ENCODE measurements around the gene ARHGAP10.
"Not testable (repeated sequence)": the region's sequence is repeated elsewhere in the genome, so short reads cannot be mapped to it uniquely, and the experiment has no call there.

ARHGAP10 gene

DNA sequence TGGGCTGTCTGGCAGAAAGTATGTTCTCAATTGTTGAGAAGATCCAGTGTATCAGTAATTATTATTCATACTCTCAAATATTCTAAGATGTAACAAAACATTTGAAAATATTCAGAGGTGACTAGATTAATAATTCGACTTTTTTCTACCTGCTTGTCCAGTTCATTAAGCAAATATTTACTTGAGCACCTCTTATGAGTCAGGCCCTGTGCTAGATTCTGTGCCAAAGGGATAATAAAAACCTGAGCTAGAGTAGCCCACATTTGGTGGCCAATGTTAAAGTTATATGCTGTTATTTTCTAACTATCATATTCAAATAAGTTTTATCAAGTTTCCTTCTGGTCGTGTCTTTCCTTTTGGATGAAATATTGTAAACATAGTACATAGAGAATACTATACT, 58.5 kb downstream of the ARHGAP10 start:
- Mint-ChIP-seq H3K9me3 (no peaks in the 10 kb centered on the region), H3K27ac (no peak overlapping the region), H3K4me1 (ENCODE audit: low read depth) (peaks cover 51% of the 10 kb centered on the region), H3K36me3 (ENCODE audit: low read depth) (no peaks in the 10 kb centered on the region), H3K27me3 (no peaks in the 10 kb centered on the region), H3K4me3 (no peak overlapping the region)

- Mint-ChIP-seq H3K27ac (no peak overlapping the region), H3K9me3 (no peaks in the 10 kb centered on the region), H3K27me3 (no peaks in the 10 kb centered on the region), H3K4me3 (no peak overlapping the region), H3K36me3 (ENCODE audit: low read depth) (no peaks in the 10 kb centered on the region), H3K4me1 (ENCODE audit: low read depth) (peaks cover 49% of the 10 kb centered on the region)
Observed at GRCh38 chr4:147791341-147791740, 59.5 kb downstream of the ARHGAP10 start.

DNA sequence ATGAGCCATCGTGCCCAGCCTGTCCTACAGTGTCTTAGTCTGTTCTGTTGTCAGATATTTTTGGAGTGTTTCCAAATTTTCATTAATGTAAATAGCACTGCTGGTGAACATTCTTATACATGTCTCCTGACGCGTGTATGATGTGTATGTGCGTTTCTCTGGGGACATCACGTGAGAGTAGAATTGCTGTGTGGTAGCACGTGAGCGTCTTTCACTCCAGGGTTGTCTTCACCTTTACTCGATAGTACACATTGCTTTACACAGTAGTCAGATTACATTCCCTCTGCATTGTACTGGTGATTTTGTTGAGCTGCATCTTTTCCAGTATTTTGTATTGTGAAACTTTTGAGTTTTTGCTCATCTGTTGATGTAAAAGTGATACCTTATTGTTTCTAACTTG, 60.0 kb downstream of the ARHGAP10 start:
- Mint-ChIP-seq H3K4me3 (peak overlapping the region; percentile 71), H3K4me1 (ENCODE audit: low read depth) (peaks cover 48% of the 10 kb centered on the region), H3K9me3 (no peaks in the 10 kb centered on the region), H3K27me3 (peaks cover under 1% of the 10 kb centered on the region), H3K27ac (peak overlapping the region; percentile 84), H3K36me3 (ENCODE audit: low read depth) (no peaks in the 10 kb centered on the region)

- peak overlapping the region; percentile 69 for H3K27ac Mint-ChIP-seq
- peaks cover 48% of the 10 kb centered on the region for H3K4me1 Mint-ChIP-seq (ENCODE audit: low read depth)
- no peaks in the 10 kb centered on the region for H3K36me3 Mint-ChIP-seq (ENCODE audit: low read depth)
Observed at GRCh38 chr4:147793569-147794313, 61.9 kb downstream of the ARHGAP10 start.

GRCh38 chr4:147794314-147794680, 62.4 kb downstream of the ARHGAP10 start:
- Mint-ChIP-seq H3K27me3 (peaks cover 11% of the 10 kb centered on the region), H3K36me3 (ENCODE audit: low read depth) (no peaks in the 10 kb centered on the region), H3K9me3 (no peaks in the 10 kb centered on the region), H3K4me3 (peak overlapping the region; percentile 37), H3K4me1 (ENCODE audit: low read depth) (peaks cover 53% of the 10 kb centered on the region), H3K27ac (peak overlapping the region; percentile 69)

More at GRCh38 chr4:147793569-147794313, 61.9 kb downstream of the ARHGAP10 start:
- Mint-ChIP-seq H3K27me3 (peaks cover 11% of the 10 kb centered on the region), H3K9me3 (no peaks in the 10 kb centered on the region), H3K4me3 (no peak overlapping the region)

DNA sequence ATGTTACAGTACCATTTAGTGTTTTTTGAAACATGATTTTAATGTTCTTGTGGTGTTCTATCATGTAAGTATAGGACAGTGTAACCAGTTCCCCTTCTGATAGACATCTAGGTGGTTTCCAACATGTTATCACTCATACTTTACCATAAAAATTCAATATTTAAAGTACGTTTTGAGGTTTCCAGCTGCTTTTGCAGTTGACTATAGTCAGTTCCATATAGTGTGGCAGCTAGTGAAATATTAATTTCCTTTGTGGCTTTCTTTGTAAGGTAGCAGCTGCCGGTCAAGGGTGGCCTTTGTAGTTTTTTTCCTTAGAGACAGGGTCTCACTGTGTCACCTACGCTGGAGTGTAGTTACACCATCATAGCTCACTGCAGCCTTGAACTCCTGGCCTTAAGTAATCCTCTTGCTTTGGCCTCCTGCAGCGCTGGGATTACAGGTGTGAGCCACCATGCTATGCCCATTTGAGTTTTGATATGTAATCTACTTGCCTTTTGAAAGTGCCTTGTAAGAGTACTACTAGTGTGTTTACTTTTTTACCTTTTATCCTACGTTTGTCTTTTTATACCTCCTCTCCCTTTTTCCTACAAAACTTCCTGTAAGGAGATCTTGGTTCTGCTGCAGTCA, 63.0 kb downstream of the ARHGAP10 start:
- Mint-ChIP-seq H3K27ac (peak overlapping the region; percentile 69), H3K27me3 (peaks cover 11% of the 10 kb centered on the region), H3K4me1 (ENCODE audit: low read depth) (peaks cover 59% of the 10 kb centered on the region), H3K36me3 (ENCODE audit: low read depth) (no peaks in the 10 kb centered on the region), H3K9me3 (no peaks in the 10 kb centered on the region), H3K4me3 (peak overlapping the region; percentile 37)

DNA sequence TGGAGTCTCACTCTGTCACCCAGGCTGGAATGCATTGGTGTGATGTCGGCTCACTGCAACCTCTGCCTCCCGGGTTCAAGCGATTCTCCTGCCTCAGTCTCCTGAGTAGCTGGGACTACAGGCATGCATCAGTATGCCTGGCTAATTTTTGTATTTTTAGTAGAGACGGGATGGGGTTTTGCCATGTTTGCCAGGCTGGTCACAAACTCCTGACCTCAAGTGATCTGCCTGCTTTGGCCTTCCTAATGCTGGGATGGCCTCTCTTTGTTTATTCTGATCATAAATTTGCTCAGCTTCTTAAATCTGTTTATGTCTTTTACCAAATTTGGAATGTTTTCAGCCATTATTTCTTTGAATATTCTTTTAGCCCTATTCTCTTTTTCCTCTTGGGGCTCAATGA, 67.2 kb downstream of the ARHGAP10 start:
- not testable (repeated sequence) for H3K4me3 Mint-ChIP-seq; H3K36me3 Mint-ChIP-seq (ENCODE audit: low read depth); H3K9me3 Mint-ChIP-seq
- Mint-ChIP-seq H3K27me3 (peaks cover 16% of the 10 kb centered on the region), H3K4me1 (ENCODE audit: low read depth) (peaks cover 48% of the 10 kb centered on the region), H3K27ac (peak overlapping the region; percentile 72)

GRCh38 chr4:147799986-147800555, 68.2 kb downstream of the ARHGAP10 start:
- H3K27ac Mint-ChIP-seq, result peak overlapping the region; percentile 72
- no peaks in the 10 kb centered on the region for H3K9me3 Mint-ChIP-seq
- H3K36me3 Mint-ChIP-seq (ENCODE audit: low read depth), result no peaks in the 10 kb centered on the region
- peaks cover 16% of the 10 kb centered on the region for H3K27me3 Mint-ChIP-seq
- H3K4me3 Mint-ChIP-seq, result peak overlapping the region; percentile 59
- peaks cover 38% of the 10 kb centered on the region for H3K4me1 Mint-ChIP-seq (ENCODE audit: low read depth)

GRCh38 chr4:147801820-147802219, 69.9 kb downstream of the ARHGAP10 start:
- Mint-ChIP-seq H3K27me3 (peaks cover 16% of the 10 kb centered on the region), H3K4me1 (ENCODE audit: low read depth) (peaks cover 29% of the 10 kb centered on the region), H3K36me3 (ENCODE audit: low read depth) (no peaks in the 10 kb centered on the region), H3K27ac (no peak overlapping the region), H3K9me3 (no peaks in the 10 kb centered on the region), H3K4me3 (no peak overlapping the region)

DNA sequence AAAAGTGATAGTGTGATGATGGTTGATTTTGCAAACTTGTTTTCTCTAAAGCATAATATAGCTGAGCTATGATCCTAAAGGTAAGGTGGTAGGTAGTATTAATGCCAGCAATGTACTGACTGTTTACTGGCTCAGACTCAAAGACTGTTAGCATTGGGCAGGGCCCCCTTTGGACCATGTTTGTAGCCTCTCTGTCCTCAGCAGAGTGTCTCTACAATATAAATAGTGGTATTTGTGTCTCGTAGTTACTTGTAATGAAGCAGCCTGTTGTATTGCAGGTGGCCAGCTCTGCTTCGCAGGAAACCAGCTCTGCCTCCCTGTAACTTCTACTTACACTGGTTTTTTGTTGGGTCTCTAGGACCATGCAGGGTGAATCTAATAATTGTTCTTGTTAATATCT, 70.5 kb downstream of the ARHGAP10 start:
- Mint-ChIP-seq H3K4me3 (no peak overlapping the region), H3K27me3 (peaks cover 11% of the 10 kb centered on the region), H3K27ac (no peak overlapping the region)

DNA sequence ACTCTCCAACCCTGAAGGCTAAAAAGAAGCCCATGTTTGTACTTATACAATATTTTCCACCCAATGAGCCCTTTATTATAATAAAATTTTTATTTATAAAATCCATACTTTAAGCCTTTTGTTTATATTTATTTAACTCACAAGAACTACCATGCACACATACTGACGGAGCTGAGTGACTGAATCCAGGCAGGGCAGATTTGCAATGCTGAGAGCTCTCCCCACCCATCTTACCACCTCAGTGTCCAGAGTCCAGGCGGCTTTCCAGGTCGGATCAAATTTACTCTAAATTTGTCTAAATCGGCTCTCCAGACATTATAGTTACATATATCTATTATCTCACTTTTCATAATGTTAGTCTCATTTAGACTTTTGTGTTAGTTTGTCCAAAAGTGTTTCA, 74.1 kb downstream of the ARHGAP10 start:
- H3K27me3 Mint-ChIP-seq, result peaks cover 5% of the 10 kb centered on the region
- no peak overlapping the region for H3K4me3 Mint-ChIP-seq
- no peak overlapping the region for H3K27ac Mint-ChIP-seq
- H3K9me3 Mint-ChIP-seq, result no peaks in the 10 kb centered on the region
- H3K36me3 Mint-ChIP-seq (ENCODE audit: low read depth), result no peaks in the 10 kb centered on the region
- peaks cover 3% of the 10 kb centered on the region for H3K4me1 Mint-ChIP-seq (ENCODE audit: low read depth)

More for the DNA sequence above, 70.5 kb downstream of the ARHGAP10 start:
- Mint-ChIP-seq H3K4me1 (ENCODE audit: low read depth) (peaks cover 24% of the 10 kb centered on the region), H3K36me3 (ENCODE audit: low read depth) (no peaks in the 10 kb centered on the region), H3K9me3 (no peaks in the 10 kb centered on the region)

DNA sequence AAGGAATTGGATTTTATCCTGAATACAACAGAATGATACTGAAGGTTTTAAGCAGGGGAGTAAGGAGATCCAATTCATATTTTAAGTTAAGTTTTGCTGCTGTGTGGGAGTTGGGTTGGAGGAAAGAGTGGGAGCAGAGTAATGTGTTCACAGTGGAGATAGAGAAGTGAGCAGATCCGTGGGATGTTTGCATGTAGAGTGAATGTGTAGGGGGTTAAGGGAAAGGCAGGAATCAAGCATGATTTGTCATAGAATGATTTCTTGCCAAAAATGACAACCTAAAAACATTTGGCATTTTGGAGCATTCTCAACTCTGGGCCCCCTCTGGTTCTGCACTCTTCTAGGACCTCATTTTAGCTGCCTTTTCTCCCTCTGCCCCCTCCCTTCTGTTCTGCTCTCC, 76.6 kb downstream of the ARHGAP10 start:
- Mint-ChIP-seq H3K9me3 (no peaks in the 10 kb centered on the region), H3K27ac (no peak overlapping the region), H3K27me3 (no peaks in the 10 kb centered on the region), H3K4me3 (no peak overlapping the region), H3K4me1 (ENCODE audit: low read depth) (no peaks in the 10 kb centered on the region), H3K36me3 (ENCODE audit: low read depth) (no peaks in the 10 kb centered on the region)

GRCh38 chr4:147809211-147809610, 77.3 kb downstream of the ARHGAP10 start:
- H3K36me3 Mint-ChIP-seq (ENCODE audit: low read depth), result no peaks in the 10 kb centered on the region
- H3K27ac Mint-ChIP-seq, result no peak overlapping the region

DNA sequence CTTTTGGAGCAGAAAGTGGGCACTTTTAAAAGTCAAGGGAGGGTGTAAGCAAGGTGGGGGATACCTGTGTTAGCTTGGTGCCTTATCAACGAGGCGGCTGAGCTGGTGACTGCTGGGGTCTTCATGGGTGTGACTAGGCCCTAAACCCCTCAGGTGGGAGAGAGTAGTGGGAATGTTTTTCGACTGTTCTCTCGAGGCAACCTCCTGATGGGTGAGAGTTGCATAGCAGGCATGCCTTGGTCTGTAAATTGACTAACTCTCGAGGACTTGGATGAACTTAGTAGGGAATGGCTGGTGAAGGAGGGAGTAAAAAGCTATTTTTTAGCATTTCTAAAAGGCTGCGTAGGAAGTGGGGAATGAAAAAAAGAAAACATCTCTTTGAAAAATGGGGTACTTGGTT, 80.0 kb downstream of the ARHGAP10 start:
- Mint-ChIP-seq H3K36me3 (ENCODE audit: low read depth) (no peaks in the 10 kb centered on the region), H3K4me1 (ENCODE audit: low read depth) (peaks cover 13% of the 10 kb centered on the region), H3K27ac (no peak overlapping the region), H3K27me3 (no peaks in the 10 kb centered on the region), H3K4me3 (no peak overlapping the region), H3K9me3 (no peaks in the 10 kb centered on the region)

More at GRCh38 chr4:147809211-147809610, 77.3 kb downstream of the ARHGAP10 start:
- H3K4me1 Mint-ChIP-seq (ENCODE audit: low read depth), result no peaks in the 10 kb centered on the region
- no peaks in the 10 kb centered on the region for H3K9me3 Mint-ChIP-seq
- H3K27me3 Mint-ChIP-seq, result no peaks in the 10 kb centered on the region
- no peak overlapping the region for H3K4me3 Mint-ChIP-seq

DNA sequence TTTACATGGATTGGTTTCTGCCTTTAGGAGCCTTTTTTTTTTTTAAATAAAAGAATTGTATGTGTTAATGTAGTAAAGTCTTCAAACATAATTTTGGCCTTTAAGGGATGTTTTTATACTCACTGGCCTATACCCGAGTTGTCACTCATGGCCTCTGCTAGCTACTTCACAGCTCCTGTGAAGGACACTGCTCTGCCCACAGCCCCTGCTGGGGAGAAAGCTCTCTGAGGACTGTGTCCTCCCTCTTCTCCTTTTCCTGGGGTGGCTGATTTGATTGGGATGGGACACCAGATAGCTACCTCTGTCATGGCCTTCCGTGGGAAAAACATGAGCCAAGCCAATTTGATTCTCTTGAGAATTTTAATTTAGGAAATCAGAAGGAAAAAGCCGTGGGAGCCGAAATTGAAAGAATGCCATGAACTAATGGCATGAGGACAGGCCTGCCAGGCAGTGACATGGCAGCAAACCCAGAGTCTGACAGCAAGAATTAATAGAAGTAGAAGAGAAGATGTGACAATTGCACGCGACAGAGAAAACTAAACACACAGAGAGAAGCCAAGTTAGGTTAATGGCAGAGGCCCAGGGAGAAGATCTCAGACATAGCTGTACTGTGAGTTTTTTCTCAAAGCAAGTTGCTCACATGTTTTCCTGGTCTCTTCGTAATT, 81.4 kb downstream of the ARHGAP10 start:
- H3K27me3 Mint-ChIP-seq, result no peaks in the 10 kb centered on the region
- peaks cover 13% of the 10 kb centered on the region for H3K4me1 Mint-ChIP-seq (ENCODE audit: low read depth)
- H3K9me3 Mint-ChIP-seq, result no peaks in the 10 kb centered on the region
- H3K4me3 Mint-ChIP-seq, result no peak overlapping the region
- H3K27ac Mint-ChIP-seq, result no peak overlapping the region
- H3K36me3 Mint-ChIP-seq (ENCODE audit: low read depth), result no peaks in the 10 kb centered on the region

Data from stimulated activated naive CD8-positive, alpha-beta T cell treated with anti-CD3 and anti-CD28 coated beads, Interleukin-15, Interleukin-2, amounts not matched to agents 100 ng/mL and 50 ng/mL, for 24 hours (primary cell).